Activated naive CD8-positive, alpha-beta T cell (primary cell): ENCODE results near the gene CCDC158.

Experiments
- H3K27ac Mint-ChIP-seq: one replicate; pipeline ENCODE4 v1.8.0; 2021; ENCODE audit warnings: mixed read lengths
- H3K27me3 Mint-ChIP-seq: one replicate; pipeline ENCODE4 v1.8.0; 2021; ENCODE audit warnings: mixed read lengths
- H3K36me3 Mint-ChIP-seq: one replicate; pipeline ENCODE4 v1.8.0; 2021; ENCODE audit warnings: mixed read lengths
- H3K4me1 Mint-ChIP-seq: one replicate; pipeline ENCODE4 v1.8.0; 2021; ENCODE audit warnings: low read depth, mixed read lengths
- H3K4me3 Mint-ChIP-seq: one replicate; pipeline ENCODE4 v1.8.0; 2021; ENCODE audit warnings: mild to moderate bottlenecking, mixed read lengths
- H3K9me3 Mint-ChIP-seq: one replicate; pipeline ENCODE4 v1.8.0; 2021; ENCODE audit warnings: low read depth, mixed read lengths

Gene CCDC158

DNA sequence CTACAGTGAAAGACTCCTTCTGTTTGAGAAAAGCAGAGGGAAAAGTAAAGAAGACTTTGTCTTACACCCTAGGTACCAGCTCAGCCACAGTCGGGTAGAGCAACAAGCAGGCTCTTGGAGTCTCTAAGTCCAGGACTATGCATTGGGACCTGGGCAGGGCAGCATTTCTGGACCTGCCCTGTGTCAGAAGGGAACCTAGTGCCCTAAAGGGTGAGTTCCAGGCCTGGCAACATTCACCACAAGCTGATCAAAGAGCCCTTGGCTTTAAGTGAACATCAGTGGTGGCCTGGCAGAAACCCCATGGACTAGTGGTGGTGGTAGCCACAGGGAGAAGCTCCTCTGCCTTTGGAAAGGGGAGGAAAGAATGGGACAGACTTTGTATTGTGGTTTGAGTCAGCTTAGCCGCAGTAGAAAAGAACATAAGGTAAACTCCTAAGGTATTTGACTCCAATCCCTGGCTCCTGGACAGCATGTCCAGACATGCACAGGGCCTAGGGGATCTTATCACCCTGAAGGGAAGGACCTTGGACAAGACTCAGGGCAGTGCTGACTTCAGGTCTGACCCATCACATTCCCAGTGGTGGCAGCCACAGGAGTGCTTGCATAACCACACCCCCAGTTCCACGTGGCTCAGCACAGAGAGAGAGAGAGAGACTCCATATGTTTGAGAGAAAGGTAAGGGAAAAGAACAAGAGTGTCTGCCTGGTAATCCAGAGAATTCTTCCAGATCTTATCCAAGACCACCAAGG lies 32.6 kb downstream of the CCDC158 start:
- H3K4me1 Mint-ChIP-seq: no peaks in the 10 kb centered on the region
- no peak overlapping the region for H3K4me3 Mint-ChIP-seq
- H3K27me3 Mint-ChIP-seq: peaks cover 23% of the 10 kb centered on the region
- peaks cover 28% of the 10 kb centered on the region for H3K9me3 Mint-ChIP-seq
- no peak overlapping the region for H3K27ac Mint-ChIP-seq
- H3K36me3 Mint-ChIP-seq: peaks cover 8% of the 10 kb centered on the region

DNA sequence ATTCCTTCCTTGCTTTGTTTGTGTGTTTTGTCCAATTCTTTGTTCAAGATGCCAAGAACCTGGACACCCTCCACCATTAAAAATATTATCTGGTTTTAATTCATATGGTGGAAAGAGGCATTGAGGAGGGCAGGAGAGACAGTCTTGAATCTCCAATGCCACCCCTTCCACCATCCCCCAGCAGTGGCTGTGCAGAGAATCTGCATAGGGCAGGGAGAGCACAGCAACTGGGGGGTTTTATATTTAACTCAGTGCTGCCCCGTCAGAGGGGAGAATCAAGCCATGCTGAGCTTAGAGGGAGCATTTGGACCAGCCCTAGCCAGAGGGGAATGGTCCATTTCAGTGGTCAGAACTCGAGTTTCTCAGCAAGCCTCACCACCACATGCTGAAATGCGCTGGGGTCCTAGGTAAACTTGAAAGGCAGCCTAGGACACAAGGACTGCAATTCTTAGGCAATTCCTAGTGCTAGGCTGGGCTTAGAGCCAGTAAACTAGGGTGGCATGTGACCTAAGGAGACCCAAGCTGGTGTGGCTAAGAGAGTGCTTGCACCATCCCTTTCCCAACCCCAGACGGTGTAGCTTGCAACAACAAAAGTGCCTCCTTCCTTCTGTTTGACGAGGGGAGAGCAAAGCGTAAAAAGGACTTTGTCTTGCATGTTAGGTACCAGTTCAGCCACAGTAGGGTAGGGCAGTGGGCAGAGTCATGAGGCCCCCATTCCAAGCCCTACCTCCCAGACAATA lies 34.2 kb downstream of the CCDC158 start:
- Mint-ChIP-seq H3K27ac (no peak overlapping the region), H3K4me3 (no peak overlapping the region), H3K27me3 (peaks cover 18% of the 10 kb centered on the region), H3K4me1 (no peaks in the 10 kb centered on the region), H3K9me3 (peaks cover 23% of the 10 kb centered on the region), H3K36me3 (peaks cover 8% of the 10 kb centered on the region)

DNA sequence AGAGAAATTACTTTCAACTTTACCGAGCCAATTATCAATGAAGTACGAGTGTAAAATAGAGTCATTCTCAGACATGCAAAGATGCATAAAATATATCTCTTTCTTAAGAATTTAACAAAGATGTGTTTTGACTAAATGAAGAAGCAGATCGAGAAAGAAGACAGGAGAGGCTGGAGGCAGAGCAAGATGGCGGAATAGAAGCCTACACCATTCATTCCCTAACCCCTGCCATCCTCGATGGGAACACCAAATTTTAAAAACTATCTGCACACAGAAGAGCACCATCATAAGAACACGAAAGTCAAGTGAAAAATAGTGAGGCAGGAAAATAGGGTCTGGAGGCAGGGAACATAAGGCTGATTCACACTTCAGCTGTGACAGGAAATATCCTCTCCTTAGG lies 35.0 kb downstream of the CCDC158 start:
- peaks cover 23% of the 10 kb centered on the region for H3K9me3 Mint-ChIP-seq
- peaks cover 8% of the 10 kb centered on the region for H3K36me3 Mint-ChIP-seq
- no peak overlapping the region for H3K4me3 Mint-ChIP-seq
- H3K27me3 Mint-ChIP-seq: peaks cover 15% of the 10 kb centered on the region
- H3K27ac Mint-ChIP-seq: no peak overlapping the region
- H3K4me1 Mint-ChIP-seq: no peaks in the 10 kb centered on the region

DNA sequence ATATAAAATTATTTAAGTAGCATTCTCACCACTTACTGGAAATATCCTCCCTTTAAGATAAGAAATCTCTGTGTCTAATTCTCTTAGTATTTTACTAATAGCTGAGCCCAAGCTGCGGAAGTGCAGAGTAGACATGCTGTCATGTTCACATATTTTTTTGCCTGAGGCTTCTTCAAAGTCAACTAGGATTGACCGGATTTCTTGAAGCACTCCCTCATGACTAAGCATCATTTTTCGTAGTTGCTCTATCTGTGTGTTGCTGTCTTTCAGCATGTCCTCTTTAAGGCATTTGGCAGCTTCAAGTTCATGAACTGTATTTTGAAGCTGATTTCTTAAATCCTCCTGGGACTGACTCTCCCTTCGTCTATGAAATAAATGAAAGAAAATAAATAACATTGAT lies 36.9 kb downstream of the CCDC158 start:
- Mint-ChIP-seq H3K9me3 (peaks cover 6% of the 10 kb centered on the region), H3K4me3 (no peak overlapping the region), H3K27ac (no peak overlapping the region), H3K4me1 (no peaks in the 10 kb centered on the region), H3K27me3 (peaks cover 11% of the 10 kb centered on the region), H3K36me3 (peaks cover 4% of the 10 kb centered on the region)

DNA sequence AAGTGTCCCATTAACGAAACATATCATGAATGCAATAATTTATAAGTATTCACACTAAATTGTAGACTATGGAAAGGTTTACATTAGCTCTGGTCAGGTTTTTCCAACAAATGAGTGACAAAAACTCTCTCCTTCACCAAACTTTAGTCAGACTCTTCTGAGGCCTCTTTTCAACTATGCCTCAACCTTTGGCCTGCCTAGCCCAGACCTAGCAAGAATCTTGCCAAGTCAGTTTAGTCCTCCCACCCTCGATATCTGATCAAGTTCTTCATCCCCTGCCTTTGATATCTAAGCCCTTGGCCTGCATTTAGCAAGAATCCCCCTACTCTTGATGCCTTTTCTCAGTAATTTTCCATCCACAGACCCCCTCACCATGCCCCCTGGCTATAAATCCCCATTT lies 37.9 kb downstream of the CCDC158 start:
- peaks cover under 1% of the 10 kb centered on the region for H3K4me1 Mint-ChIP-seq
- peaks cover 8% of the 10 kb centered on the region for H3K27me3 Mint-ChIP-seq
- H3K27ac Mint-ChIP-seq: no peak overlapping the region
- no peaks in the 10 kb centered on the region for H3K36me3 Mint-ChIP-seq
- H3K9me3 Mint-ChIP-seq: no peaks in the 10 kb centered on the region
- H3K4me3 Mint-ChIP-seq: no peak overlapping the region

DNA sequence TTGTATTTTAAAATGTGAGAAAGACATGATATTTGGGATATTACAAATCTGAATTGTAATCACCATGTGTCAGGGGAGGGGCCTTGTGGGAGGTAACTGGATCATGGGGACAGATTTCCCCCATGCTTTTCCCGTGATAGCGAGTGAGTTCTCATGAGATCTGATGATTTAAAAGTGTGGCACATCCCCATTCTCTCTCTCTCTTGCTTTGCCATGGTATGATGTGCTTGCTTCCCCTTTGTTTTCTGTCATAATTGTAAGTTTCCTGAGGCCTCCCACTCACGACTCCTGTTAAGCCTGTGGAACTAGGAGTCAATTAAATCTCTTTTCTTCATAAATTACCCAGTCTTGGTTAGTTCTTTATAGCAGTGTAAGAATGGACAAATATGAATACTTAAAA lies 39.0 kb downstream of the CCDC158 start:
- Mint-ChIP-seq H3K9me3 (no peaks in the 10 kb centered on the region), H3K4me1 (peaks cover 2% of the 10 kb centered on the region), H3K27me3 (peaks cover 8% of the 10 kb centered on the region), H3K27ac (no peak overlapping the region), H3K4me3 (no peak overlapping the region), H3K36me3 (no peaks in the 10 kb centered on the region)

DNA sequence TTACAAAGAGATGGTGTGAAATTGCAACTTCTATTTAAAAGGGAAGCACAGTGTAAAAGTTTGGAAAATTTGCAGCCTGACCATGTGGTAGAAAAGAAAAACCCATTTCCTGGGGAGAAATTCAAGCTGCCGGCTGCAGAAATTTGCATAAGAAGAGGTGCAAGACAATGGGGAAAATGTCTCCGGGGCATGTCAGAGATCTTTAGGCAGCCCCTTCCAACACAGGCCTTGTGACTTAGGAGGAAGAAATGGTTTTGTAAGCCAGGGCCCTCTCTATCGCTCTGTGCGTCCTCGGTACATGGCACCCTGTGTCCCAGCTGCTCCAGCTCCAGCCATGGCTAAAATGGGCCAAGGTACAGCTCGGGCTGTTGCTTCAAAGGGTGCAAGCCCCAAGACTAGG lies 40.4 kb downstream of the CCDC158 start:
- Mint-ChIP-seq H3K27me3 (peaks cover 5% of the 10 kb centered on the region), H3K9me3 (no peaks in the 10 kb centered on the region), H3K4me3 (no peak overlapping the region), H3K36me3 (no peaks in the 10 kb centered on the region), H3K4me1 (peaks cover 2% of the 10 kb centered on the region), H3K27ac (no peak overlapping the region)

DNA sequence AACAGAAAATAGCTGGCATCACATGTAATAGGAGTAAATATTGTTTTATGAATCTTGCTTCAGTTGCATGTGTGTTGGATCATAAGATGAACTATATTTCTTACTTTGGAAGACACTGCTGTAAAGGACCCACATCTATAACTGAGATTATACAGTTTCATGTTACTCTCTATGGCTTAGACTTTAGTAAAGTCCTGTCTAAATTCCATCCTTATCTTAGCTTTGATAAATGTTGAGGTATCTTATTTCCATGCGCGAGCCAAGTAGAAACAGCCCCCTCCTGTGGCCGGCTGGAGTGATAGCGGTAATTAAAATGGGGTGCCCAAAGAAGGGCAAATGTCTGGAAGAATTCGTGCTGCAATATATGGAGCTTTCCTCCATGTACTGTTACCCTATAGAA lies 43.0 kb downstream of the CCDC158 start:
- Mint-ChIP-seq H3K4me1 (peaks cover 2% of the 10 kb centered on the region), H3K27me3 (peaks cover 2% of the 10 kb centered on the region), H3K9me3 (no peaks in the 10 kb centered on the region), H3K36me3 (no peaks in the 10 kb centered on the region), H3K27ac (no peak overlapping the region), H3K4me3 (no peak overlapping the region)

DNA sequence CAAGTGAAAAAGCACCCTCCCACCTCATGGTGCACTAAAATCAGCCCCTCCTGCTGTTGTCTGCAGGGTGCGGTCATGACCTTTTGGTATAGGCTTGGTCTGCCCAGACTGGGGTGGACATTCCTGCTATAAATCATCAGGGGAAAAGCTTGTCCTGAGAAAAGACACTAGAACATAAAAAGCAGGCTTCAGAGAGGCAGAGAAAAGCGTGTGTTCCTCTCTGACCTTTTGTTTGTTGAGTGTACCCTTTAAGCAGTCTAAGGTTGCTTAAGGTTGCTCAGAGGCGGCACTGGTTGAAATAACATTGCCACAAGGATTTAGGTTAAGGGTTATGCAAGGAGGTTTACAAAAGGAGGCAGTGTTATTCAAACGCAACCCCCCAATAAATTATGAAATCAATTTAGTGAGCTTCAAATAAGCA lies 43.5 kb downstream of the CCDC158 start:
- Mint-ChIP-seq H3K4me3 (no peak overlapping the region), H3K9me3 (no peaks in the 10 kb centered on the region), H3K36me3 (no peaks in the 10 kb centered on the region), H3K4me1 (peaks cover 2% of the 10 kb centered on the region), H3K27ac (no peak overlapping the region), H3K27me3 (peaks cover 2% of the 10 kb centered on the region)

DNA sequence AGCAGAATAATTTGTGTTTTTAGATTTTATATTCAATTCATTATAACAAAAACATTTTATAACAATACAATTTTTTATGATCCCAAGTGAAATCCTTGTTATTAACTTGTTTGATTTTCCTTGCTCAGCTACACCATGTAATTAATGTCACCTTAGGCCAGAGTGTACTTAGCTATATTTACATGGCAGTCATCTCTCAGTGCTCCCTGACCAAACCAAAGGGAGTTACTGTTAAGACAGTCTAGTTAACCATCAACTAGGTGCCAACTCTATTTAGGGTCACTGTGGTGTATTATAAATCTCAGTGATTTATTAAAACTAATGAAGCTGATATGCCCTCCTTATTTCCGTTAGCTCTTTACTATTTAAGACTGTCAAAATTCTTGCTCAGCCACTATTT lies 44.4 kb downstream of the CCDC158 start:
- no peaks in the 10 kb centered on the region for H3K36me3 Mint-ChIP-seq
- H3K4me3 Mint-ChIP-seq: no peak overlapping the region
- H3K27ac Mint-ChIP-seq: no peak overlapping the region
- H3K4me1 Mint-ChIP-seq: peaks cover 2% of the 10 kb centered on the region
- H3K27me3 Mint-ChIP-seq: peaks cover 2% of the 10 kb centered on the region
- H3K9me3 Mint-ChIP-seq: no peaks in the 10 kb centered on the region

DNA sequence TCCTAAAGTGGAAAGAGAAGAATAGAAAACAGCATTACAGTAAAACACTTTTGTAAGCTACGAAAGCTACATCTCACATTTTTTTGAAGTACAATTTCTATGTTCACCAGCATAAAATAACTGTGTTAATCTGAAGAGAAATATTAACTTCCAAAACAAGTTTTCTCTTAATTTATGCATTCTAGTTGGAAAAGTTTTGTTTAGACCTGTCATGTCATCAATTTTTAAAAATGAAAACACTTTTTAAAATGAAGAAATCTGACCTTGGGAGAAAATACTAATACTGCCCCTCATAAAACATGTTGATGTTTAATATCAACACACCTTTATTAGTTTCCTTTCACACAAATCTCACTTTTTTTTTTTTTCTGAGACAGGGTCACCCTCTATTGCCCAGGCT lies 45.2 kb downstream of the CCDC158 start:
- Mint-ChIP-seq H3K4me3 (no peak overlapping the region), H3K4me1 (peaks cover 2% of the 10 kb centered on the region), H3K36me3 (no peaks in the 10 kb centered on the region), H3K9me3 (no peaks in the 10 kb centered on the region), H3K27me3 (peaks cover 2% of the 10 kb centered on the region), H3K27ac (no peak overlapping the region)

DNA sequence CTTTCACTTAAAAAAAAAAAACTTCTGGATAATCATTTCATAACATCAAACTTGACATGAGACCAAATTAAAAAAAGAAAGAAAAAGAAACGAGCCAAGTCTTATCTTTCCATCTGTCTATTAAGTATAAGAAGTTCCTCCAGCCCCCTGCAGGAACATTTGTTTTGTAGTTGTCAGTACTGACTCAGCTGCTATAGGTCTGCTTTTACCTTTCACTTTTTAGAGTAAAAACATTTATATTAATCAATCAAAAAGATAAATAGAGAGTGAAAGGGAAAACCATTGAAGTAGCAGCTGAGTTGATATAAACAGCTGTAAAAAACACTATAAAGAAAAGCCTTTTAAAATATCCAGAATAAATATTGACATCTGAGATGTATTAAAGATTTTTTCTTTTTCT lies 46.1 kb downstream of the CCDC158 start:
- no peak overlapping the region for H3K4me3 Mint-ChIP-seq
- H3K9me3 Mint-ChIP-seq: no peaks in the 10 kb centered on the region
- H3K36me3 Mint-ChIP-seq: no peaks in the 10 kb centered on the region
- no peak overlapping the region for H3K27ac Mint-ChIP-seq
- H3K27me3 Mint-ChIP-seq: peaks cover 2% of the 10 kb centered on the region
- H3K4me1 Mint-ChIP-seq: peaks cover 2% of the 10 kb centered on the region

DNA sequence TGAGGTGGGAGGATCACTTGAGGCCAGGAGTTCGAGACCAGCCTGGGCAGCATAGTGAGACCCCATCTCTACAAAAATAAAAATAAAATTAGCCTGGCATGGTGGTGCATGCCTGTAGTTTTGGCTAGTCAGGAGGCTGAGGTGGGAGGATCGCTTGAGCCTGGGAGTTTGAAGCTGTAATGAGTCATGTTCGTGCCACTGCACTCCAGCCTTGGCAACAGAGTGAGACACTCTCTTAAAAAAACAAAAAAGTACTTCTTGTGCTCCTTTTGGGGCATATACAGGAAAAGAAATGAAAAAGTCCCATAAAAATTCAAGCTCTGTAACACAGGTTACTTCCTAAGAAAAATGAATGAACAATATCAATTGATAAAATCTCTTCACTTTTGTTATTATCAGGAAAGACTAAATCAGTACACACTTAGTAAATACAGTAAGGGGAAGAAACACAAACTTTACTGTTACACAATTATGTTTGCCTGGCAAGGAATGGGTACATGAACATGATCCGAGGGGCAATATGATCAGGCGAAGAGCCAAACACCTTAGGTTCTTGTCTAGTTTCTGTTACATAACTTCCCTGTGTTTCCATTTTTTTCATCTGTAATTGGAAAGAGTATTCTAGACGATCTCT lies 46.9 kb downstream of the CCDC158 start:
- H3K9me3 Mint-ChIP-seq: no peaks in the 10 kb centered on the region
- H3K27me3 Mint-ChIP-seq: peaks cover 2% of the 10 kb centered on the region

DNA sequence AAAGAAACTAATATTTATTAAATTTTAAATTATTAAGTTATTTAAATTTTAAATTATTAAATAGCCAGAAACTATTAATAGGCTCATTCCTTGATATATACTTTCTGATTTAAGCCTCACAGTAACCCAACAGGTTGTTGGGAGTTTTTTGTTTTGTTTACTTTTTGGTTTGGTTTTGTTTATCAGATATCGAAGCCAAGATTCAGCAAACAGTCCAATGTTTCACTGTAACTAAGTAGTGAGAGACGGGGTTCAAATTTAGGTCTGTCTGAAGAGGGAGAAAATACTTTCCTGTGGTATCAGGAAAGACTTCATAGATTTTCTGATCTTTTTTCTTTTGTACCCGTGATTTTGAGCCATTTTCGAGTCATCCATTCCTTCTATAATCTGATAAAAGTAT lies 54.2 kb downstream of the CCDC158 start:
- peaks cover 5% of the 10 kb centered on the region for H3K27me3 Mint-ChIP-seq
- no peaks in the 10 kb centered on the region for H3K9me3 Mint-ChIP-seq
- H3K36me3 Mint-ChIP-seq: no peaks in the 10 kb centered on the region
- H3K4me1 Mint-ChIP-seq: no peaks in the 10 kb centered on the region
- H3K4me3 Mint-ChIP-seq: no peak overlapping the region
- no peak overlapping the region for H3K27ac Mint-ChIP-seq

More for the DNA sequence above, 46.9 kb downstream of the CCDC158 start:
- Mint-ChIP-seq H3K4me1 (peaks cover 2% of the 10 kb centered on the region), H3K4me3 (no peak overlapping the region), H3K36me3 (no peaks in the 10 kb centered on the region), H3K27ac (no peak overlapping the region)

DNA sequence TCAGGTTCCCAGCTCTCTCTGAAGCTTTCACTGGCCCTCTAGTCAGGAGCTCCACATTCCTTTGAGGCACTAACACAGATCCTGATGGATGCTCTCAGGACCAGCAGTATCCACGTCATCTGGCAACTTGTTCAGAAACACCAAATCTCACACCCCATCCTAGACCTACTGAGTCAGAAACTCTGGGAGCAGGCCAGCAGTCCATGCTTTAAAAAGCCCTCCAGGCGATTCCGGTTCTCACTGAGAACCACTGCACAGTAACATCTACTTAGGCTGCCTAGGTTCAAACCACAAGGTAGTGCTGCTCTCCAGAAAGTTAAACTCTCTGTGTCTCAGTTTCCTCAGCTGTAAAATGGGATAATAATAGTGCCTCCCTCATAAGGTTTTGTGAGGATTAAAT lies 55.3 kb downstream of the CCDC158 start:
- Mint-ChIP-seq H3K4me1 (no peaks in the 10 kb centered on the region), H3K36me3 (peaks cover 2% of the 10 kb centered on the region), H3K4me3 (no peak overlapping the region), H3K9me3 (no peaks in the 10 kb centered on the region), H3K27me3 (peaks cover 5% of the 10 kb centered on the region), H3K27ac (no peak overlapping the region)
